SK-N-SH (cell line): ENCODE results near the gene ATG16L2. TPM values are rescaled to one million over a fixed set of nuclear protein-coding genes. Genes with fewer than 3 reads are reported as not detected.

Experiments
- CTCF ChIA-PET: fragments of 300-600, 350-600 bp; formaldehyde crosslinking; extraction: SDS; loops from one replicate; lab custom pipeline; 2021; lab: Yijun Ruan, JAX
- POLR2A ChIA-PET: fragments of 350-600 bp; sonication (Branson Sonifier 250); formaldehyde crosslinking; extraction: SDS; loops from one replicate; lab custom pipeline; 2020; ENCODE audit warnings: antibody characterized with exemption, inconsistent platforms; lab: Yijun Ruan, JAX
- DNase-seq: peaks from one replicate; pipeline ENCODE4 v3.0.0; 2012
- H2AFZ ChIP-seq: fragments of 200-600 bp; sonication (generic); 2 replicates; pipeline ENCODE4 v1.8.1; 2016; ENCODE audit warnings: antibody characterized with exemption, mild to moderate bottlenecking, low read depth
- H3F3A ChIP-seq: fragments of 200-600 bp; sonication (generic); replicated peaks from 2 replicates; pipeline ENCODE3; 2016; ENCODE audit warnings: antibody characterized with exemption, mild to moderate bottlenecking; ENCODE audit not compliant: insufficient read depth
- H3K27ac ChIP-seq, 2 experiments: fragments of 200-500 bp in 1 of 2; fragments of 200-600 bp in 1 of 2; sonication (Bioruptor generic) in 1 of 2; sonication (generic), shearing (Covaris generic) in 1 of 2; 2 replicates each; pipeline versions ENCODE4 v1.5.1 to v1.6.1; 2014 to 2016; ENCODE audit warnings: low read depth in 2 of 2, inconsistent platforms in 1 of 2, low read length in 1 of 2, mild to moderate bottlenecking in 1 of 2, mixed read lengths in 1 of 2
- H3K27me3 ChIP-seq: fragments of 200-600 bp; sonication (generic), shearing (Covaris generic); 2 replicates; pipeline ENCODE4 v1.6.1; 2016; ENCODE audit warnings: mixed run types; ENCODE audit not compliant: insufficient read depth
- H3K36me3 ChIP-seq, 2 experiments: fragments of 200-500 bp in 1 of 2; fragments of 200-600 bp in 1 of 2; sonication (Bioruptor generic) in 1 of 2; sonication (generic) in 1 of 2; replicated peaks in 1 of 2; 2 replicates each; pipeline versions ENCODE3 to v1.5.1; 2014 to 2016; ENCODE audit warnings: low read length in 1 of 2, mild to moderate bottlenecking in 1 of 2; ENCODE audit not compliant: insufficient read depth in 2 of 2, control insufficient read depth in 1 of 2
- H3K4me1 ChIP-seq, 2 experiments: fragments of 200-500 bp in 1 of 2; fragments of 200-600 bp in 1 of 2; sonication (Bioruptor generic) in 1 of 2; sonication (generic), shearing (Covaris generic) in 1 of 2; 2 replicates each; pipeline versions ENCODE4 v1.5.1 to v1.6.1; 2014 to 2016; ENCODE audit warnings: low read depth in 1 of 2, low read length in 1 of 2, mixed run types in 1 of 2; ENCODE audit not compliant: insufficient read depth in 2 of 2, control insufficient read depth in 1 of 2
- H3K4me2 ChIP-seq: fragments of 200-600 bp; sonication (generic), shearing (Covaris generic); 2 replicates; pipeline ENCODE4 v1.6.1; 2017; ENCODE audit warnings: mixed run types
- H3K4me3 ChIP-seq, 2 experiments: fragments of 200-500 bp in 1 of 2; fragments of 200-600 bp in 1 of 2; sonication (Bioruptor generic) in 1 of 2; sonication (generic), shearing (Covaris generic) in 1 of 2; 2 replicates each; pipeline versions ENCODE4 v1.5.1 to v1.8.1; 2014 to 2016; ENCODE audit warnings: low read depth in 2 of 2, inconsistent platforms in 1 of 2, low read length in 1 of 2, mild to moderate bottlenecking in 1 of 2, mixed read lengths in 1 of 2, moderate library complexity in 1 of 2
- H3K79me2 ChIP-seq: fragments of 200-600 bp; sonication (generic); 2 replicates; pipeline ENCODE4 v1.8.1; 2017; ENCODE audit warnings: mild to moderate bottlenecking; ENCODE audit not compliant: insufficient read depth
- H3K9ac ChIP-seq: fragments of 200-600 bp; sonication (generic); 2 replicates; pipeline ENCODE4 v1.6.1; 2017; ENCODE audit warnings: mixed run types
- H3K9me2 ChIP-seq: fragments of 200-600 bp; sonication (generic); 2 replicates; pipeline ENCODE4 v1.6.1; 2017; ENCODE audit warnings: mixed run types
- H3K9me3 ChIP-seq: fragments of 200-600 bp; sonication (generic); 2 replicates; pipeline ENCODE4 v1.6.1; 2017; ENCODE audit warnings: mixed run types, mild to moderate bottlenecking, moderate library complexity
- H4K20me1 ChIP-seq: fragments of 200-600 bp; sonication (generic); 2 replicates; pipeline ENCODE4 v1.6.1; 2017; ENCODE audit warnings: mild to moderate bottlenecking, mixed run types; ENCODE audit not compliant: insufficient read depth
- ELF1 ChIP-seq: IDR thresholded peaks from 2 replicates; pipeline ENCODE4 v1.4.0; 2012
- EP300 ChIP-seq, 2 experiments: IDR thresholded peaks; 2 replicates each; pipeline versions ENCODE4 v1.4.0 to v1.6.1; 2012; ENCODE audit warnings: borderline replicate concordance in 1 of 2, low read depth in 1 of 2, low read length in 1 of 2
- EZH2phosphoT487 ChIP-seq: fragments of 200-600 bp; sonication (generic); IDR thresholded peaks from 2 replicates; pipeline ENCODE4 v1.6.1; 2017; ENCODE audit warnings: low read depth, mixed run types, mild to moderate bottlenecking, antibody characterized with exemption, moderate library complexity, borderline replicate concordance
- FOSL2 ChIP-seq: IDR thresholded peaks from 2 replicates; pipeline ENCODE4 v1.4.0; 2012; ENCODE audit warnings: low read depth, mild to moderate bottlenecking, moderate library complexity, borderline replicate concordance
- GATA2 ChIP-seq: sonication (generic); formaldehyde crosslinking; IDR thresholded peaks from 2 replicates; pipeline ENCODE4 v1.5.0; 2020; ENCODE audit warnings: mild to moderate bottlenecking, missing genetic modification reagents
- MEF2A ChIP-seq: IDR thresholded peaks from 2 replicates; pipeline ENCODE4 v1.4.0; 2012; ENCODE audit warnings: low read depth, borderline replicate concordance
- MXI1 ChIP-seq: IDR thresholded peaks from 2 replicates; pipeline ENCODE4 v1.6.1; 2012; ENCODE audit warnings: mild to moderate bottlenecking, low read depth, low read length, improper control_type of control experiment
- NFIC ChIP-seq: IDR thresholded peaks from 2 replicates; pipeline ENCODE4 v1.4.0; 2012; ENCODE audit warnings: borderline replicate concordance
- POLR2AphosphoS5 ChIP-seq: IDR thresholded peaks from 2 replicates; pipeline ENCODE4 v1.6.1; 2012; ENCODE audit warnings: low read depth, low read length
- RCOR1 ChIP-seq: fragments of 150-350 bp; IDR thresholded peaks from 2 replicates; pipeline ENCODE4 v1.6.1; 2017; ENCODE audit warnings: antibody characterized with exemption, low read length
- RFX5 ChIP-seq: IDR thresholded peaks from 2 replicates; pipeline ENCODE4 v1.6.1; 2012; ENCODE audit warnings: mild to moderate bottlenecking, improper control_type of control experiment, low read length
- SIN3A ChIP-seq: IDR thresholded peaks from 2 replicates; pipeline ENCODE4 v1.6.1; 2012; ENCODE audit warnings: low read depth, mild to moderate bottlenecking, low read length, moderate library complexity, borderline replicate concordance
- SMC3 ChIP-seq: IDR thresholded peaks from 2 replicates; pipeline ENCODE4 v1.6.1; 2012; ENCODE audit warnings: low read depth, low read length, improper control_type of control experiment
- TAF1 ChIP-seq: IDR thresholded peaks from 2 replicates; pipeline ENCODE4 v1.6.1; 2012; ENCODE audit warnings: low read depth, mild to moderate bottlenecking, low read length, moderate library complexity, borderline replicate concordance
- TEAD4 ChIP-seq: IDR thresholded peaks from 2 replicates; pipeline ENCODE4 v1.4.0; 2012; ENCODE audit warnings: mild to moderate bottlenecking, borderline replicate concordance; ENCODE audit not compliant: insufficient read depth
- WGBS: methylation state at CpG from one replicate; pipeline ENCODE4 v1.1.6; 2017; ENCODE audit warnings: low lambda C conversion rate; 5-methylcytosine and 5-hydroxymethylcytosine counted together
- polyA plus RNA-seq, 3 experiments: library from polyadenylated mRNA; depleted of rRNA; stranded (reverse); fragments of >200 nt; gene quantifications; 2 replicates each; pipeline ENCODE4 v1.2.3, GENCODE V29; 2012
- TF ChIP-seq, protein P1 (sequence below): fragments of 200-600 bp; sonication (generic); IDR thresholded peaks from 2 replicates; pipeline ENCODE4 v1.6.1; 2017; ENCODE audit warnings: antibody characterized with exemption, mild to moderate bottlenecking, moderate library complexity
- TF ChIP-seq, protein P2 (sequence below): IDR thresholded peaks from 2 replicates; pipeline ENCODE4; 2012
- TF ChIP-seq, protein P3 (sequence below): fragments of 150-350 bp; IDR thresholded peaks from 2 replicates; pipeline ENCODE4 v1.6.1; 2016; ENCODE audit warnings: mild to moderate bottlenecking, low read depth, low read length
- TF ChIP-seq, protein P4 (sequence below): IDR thresholded peaks from 2 replicates; pipeline ENCODE4 v1.6.1; 2012; ENCODE audit warnings: mild to moderate bottlenecking, low read depth, low read length, moderate library complexity
- TF ChIP-seq, protein P5 (sequence below): fragments of 150-350 bp; IDR thresholded peaks from 2 replicates; pipeline ENCODE4 v1.6.1; 2017; ENCODE audit warnings: antibody characterized with exemption, low read length, low read depth, borderline replicate concordance
- TF ChIP-seq, protein P6 (sequence below): IDR thresholded peaks from 2 replicates; pipeline ENCODE4 v1.4.0; 2012; ENCODE audit warnings: low read depth, borderline replicate concordance

ATG16L2 gene
- polyA plus RNA-seq, 1 of the 3 experiments (the other 2 are of a cell fraction) = 26.9 TPM

DNA sequence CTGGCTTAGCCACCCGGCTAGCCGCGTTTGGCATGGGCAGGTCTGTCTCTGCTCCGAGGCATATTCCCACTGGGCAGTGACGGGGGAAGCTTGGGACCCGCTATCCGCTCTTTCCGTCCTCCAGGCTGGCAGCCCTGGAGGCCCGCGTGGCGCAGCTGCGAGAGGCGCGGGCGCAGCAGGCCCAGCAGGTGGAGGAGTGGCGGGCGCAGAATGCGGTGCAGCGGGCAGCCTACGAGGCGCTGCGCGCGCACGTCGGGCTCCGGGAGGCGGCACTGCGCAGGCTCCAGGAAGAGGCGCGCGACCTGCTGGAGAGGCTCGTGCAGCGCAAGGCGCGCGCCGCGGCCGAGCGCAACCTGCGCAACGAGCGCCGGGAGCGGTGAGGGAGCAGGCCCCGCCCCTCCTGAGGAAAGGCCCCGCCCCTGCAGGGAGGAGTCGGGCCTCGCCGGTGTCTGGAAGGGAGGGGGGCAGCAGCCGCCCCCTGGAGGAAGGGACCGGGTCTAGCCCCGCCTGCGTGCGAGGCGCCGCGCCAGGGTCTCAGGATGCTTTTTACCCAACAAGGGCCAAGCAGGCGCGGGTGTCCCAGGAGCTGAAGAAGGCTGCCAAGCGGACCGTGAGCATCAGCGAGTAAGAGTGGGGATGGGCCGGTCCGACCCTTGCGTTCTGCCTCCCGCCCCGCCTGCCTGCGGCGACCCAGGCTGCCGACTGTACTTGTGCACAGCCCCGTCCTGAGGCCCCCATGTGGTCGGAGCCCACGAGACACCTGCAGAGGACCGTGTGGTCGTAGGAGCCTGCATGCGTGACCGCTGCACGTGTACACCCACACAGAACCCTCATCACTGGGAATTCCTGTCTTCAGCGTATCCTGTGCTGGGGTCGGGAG lies 7.9 kb downstream of the ATG16L2 start:
- peak overlapping the region; percentile 43; the same call in 1 of the 2 replicates for H2AFZ ChIP-seq
- no peaks in the 10 kb centered on the region for H3K9me3 ChIP-seq
- peak overlapping the region; percentile 80 for H3K4me2 ChIP-seq
- no peaks in the 10 kb centered on the region for H3F3A ChIP-seq
- DNase-seq = peak; percentile 98
- WGBS = 47% methylated on average over 10 of the region's 82 CpGs
- H3K27me3 ChIP-seq = no peaks in the 10 kb centered on the region
- ChIA-PET CTCF (interaction anchor here (0.8 to 5.0 kb wide), 13 partner anchors 9 to 485 kb away, joined by 3 to 38 read pairs (median 5); partner anchors contain the start of gene FCHSD2), POLR2A (interaction anchor here (1.3 kb wide), 1 partner anchor 8 kb away, joined by 4 read pairs; no protein-coding TSS in a partner anchor)
- H3K27ac ChIP-seq = peak overlapping the region in 1 of 2 experiments; percentile 73; a peak in 2 of 4 replicates
- H3K4me3 ChIP-seq = peak overlapping the region; percentile 43 to 61
- no peaks in the 10 kb centered on the region for H4K20me1 ChIP-seq
- H3K4me1 ChIP-seq = peaks cover 5 to 21% of the 10 kb centered on the region in 2 experiments; a peak in 2 of 4 replicates
- peak overlapping the region; percentile 36; the same call in 1 of the 2 replicates for H3K9ac ChIP-seq
- no peaks in the 10 kb centered on the region for H3K9me2 ChIP-seq
- no peaks in the 10 kb centered on the region for H3K36me3 ChIP-seq
- H3K79me2 ChIP-seq = no peaks in the 10 kb centered on the region
- TF ChIP-seq POLR2AphosphoS5 (peak; percentile 36; the same call in 1 of the 2 replicates), SMC3 (peak; percentile 12; the same call in 1 of the 2 replicates), ELF1 (no peak), SIN3A (no peak), EP300 (IDR thresholded peaks at IDR 0.05; ENCODE audit: borderline replicate concordance in 1 of 2, low read depth in 1 of 2, low read length in 1 of 2) (no peak), TEAD4 (peak; percentile 92), RCOR1 (0 out of 2 replicates have a peak, but pooled peaks have one; percentile 12), TAF1 (no peak), EZH2phosphoT487 (no peak), FOSL2 (no peak), GATA2 (CRISPR knock-in tag) (no peak), NFIC (no peak), MXI1 (no peak; the same call in none of the 2 replicates), RFX5 (no peak), MEF2A (no peak)
- TF ChIP-seq, protein P1, sequence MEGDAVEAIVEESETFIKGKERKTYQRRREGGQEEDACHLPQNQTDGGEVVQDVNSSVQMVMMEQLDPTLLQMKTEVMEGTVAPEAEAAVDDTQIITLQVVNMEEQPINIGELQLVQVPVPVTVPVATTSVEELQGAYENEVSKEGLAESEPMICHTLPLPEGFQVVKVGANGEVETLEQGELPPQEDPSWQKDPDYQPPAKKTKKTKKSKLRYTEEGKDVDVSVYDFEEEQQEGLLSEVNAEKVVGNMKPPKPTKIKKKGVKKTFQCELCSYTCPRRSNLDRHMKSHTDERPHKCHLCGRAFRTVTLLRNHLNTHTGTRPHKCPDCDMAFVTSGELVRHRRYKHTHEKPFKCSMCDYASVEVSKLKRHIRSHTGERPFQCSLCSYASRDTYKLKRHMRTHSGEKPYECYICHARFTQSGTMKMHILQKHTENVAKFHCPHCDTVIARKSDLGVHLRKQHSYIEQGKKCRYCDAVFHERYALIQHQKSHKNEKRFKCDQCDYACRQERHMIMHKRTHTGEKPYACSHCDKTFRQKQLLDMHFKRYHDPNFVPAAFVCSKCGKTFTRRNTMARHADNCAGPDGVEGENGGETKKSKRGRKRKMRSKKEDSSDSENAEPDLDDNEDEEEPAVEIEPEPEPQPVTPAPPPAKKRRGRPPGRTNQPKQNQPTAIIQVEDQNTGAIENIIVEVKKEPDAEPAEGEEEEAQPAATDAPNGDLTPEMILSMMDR = 0 out of 2 replicates have a peak, but pooled peaks have one; percentile 13
- TF ChIP-seq, protein P2, sequence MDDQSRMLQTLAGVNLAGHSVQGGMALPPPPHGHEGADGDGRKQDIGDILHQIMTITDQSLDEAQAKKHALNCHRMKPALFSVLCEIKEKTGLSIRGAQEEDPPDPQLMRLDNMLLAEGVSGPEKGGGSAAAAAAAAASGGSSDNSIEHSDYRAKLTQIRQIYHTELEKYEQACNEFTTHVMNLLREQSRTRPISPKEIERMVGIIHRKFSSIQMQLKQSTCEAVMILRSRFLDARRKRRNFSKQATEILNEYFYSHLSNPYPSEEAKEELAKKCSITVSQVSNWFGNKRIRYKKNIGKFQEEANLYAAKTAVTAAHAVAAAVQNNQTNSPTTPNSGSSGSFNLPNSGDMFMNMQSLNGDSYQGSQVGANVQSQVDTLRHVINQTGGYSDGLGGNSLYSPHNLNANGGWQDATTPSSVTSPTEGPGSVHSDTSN = no peak
- TF ChIP-seq, protein P3, sequence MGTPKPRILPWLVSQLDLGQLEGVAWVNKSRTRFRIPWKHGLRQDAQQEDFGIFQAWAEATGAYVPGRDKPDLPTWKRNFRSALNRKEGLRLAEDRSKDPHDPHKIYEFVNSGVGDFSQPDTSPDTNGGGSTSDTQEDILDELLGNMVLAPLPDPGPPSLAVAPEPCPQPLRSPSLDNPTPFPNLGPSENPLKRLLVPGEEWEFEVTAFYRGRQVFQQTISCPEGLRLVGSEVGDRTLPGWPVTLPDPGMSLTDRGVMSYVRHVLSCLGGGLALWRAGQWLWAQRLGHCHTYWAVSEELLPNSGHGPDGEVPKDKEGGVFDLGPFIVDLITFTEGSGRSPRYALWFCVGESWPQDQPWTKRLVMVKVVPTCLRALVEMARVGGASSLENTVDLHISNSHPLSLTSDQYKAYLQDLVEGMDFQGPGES = no peak
- TF ChIP-seq, protein P4, sequence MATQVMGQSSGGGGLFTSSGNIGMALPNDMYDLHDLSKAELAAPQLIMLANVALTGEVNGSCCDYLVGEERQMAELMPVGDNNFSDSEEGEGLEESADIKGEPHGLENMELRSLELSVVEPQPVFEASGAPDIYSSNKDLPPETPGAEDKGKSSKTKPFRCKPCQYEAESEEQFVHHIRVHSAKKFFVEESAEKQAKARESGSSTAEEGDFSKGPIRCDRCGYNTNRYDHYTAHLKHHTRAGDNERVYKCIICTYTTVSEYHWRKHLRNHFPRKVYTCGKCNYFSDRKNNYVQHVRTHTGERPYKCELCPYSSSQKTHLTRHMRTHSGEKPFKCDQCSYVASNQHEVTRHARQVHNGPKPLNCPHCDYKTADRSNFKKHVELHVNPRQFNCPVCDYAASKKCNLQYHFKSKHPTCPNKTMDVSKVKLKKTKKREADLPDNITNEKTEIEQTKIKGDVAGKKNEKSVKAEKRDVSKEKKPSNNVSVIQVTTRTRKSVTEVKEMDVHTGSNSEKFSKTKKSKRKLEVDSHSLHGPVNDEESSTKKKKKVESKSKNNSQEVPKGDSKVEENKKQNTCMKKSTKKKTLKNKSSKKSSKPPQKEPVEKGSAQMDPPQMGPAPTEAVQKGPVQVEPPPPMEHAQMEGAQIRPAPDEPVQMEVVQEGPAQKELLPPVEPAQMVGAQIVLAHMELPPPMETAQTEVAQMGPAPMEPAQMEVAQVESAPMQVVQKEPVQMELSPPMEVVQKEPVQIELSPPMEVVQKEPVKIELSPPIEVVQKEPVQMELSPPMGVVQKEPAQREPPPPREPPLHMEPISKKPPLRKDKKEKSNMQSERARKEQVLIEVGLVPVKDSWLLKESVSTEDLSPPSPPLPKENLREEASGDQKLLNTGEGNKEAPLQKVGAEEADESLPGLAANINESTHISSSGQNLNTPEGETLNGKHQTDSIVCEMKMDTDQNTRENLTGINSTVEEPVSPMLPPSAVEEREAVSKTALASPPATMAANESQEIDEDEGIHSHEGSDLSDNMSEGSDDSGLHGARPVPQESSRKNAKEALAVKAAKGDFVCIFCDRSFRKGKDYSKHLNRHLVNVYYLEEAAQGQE = no peak
- TF ChIP-seq, protein P5, sequence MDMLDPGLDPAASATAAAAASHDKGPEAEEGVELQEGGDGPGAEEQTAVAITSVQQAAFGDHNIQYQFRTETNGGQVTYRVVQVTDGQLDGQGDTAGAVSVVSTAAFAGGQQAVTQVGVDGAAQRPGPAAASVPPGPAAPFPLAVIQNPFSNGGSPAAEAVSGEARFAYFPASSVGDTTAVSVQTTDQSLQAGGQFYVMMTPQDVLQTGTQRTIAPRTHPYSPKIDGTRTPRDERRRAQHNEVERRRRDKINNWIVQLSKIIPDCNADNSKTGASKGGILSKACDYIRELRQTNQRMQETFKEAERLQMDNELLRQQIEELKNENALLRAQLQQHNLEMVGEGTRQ = no peak
- TF ChIP-seq, protein P6, sequence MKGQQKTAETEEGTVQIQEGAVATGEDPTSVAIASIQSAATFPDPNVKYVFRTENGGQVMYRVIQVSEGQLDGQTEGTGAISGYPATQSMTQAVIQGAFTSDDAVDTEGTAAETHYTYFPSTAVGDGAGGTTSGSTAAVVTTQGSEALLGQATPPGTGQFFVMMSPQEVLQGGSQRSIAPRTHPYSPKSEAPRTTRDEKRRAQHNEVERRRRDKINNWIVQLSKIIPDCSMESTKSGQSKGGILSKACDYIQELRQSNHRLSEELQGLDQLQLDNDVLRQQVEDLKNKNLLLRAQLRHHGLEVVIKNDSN = no peak
